ENCODE measurements around the gene GPR68.

The GPR68 gene

DNA sequence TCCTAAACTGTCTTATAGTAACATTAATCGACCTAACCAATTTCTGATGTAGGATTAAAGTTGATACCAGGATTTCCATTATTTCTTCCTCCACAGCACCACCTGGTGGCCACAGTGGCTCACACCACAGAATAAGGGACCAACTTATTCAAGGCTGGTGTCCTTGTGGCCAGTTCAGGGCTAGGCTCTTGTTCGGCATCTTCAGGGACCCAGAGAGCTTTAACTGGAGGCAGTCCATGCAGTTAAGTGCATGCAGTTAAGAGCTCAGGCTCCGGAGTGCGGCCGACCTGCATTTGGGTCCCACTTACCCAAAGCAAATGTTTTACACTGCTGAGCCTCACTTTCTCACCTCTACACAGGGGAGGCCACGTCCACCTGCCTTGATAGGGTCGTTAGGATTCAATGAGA lies 42.0 kb upstream of the GPR68 start (continued):
- no peak for TF ChIP-seq KLF7 (tag by site-specific recombination; IDR thresholded peaks at IDR 0.05; ENCODE audit: borderline replicate concordance)

DNA sequence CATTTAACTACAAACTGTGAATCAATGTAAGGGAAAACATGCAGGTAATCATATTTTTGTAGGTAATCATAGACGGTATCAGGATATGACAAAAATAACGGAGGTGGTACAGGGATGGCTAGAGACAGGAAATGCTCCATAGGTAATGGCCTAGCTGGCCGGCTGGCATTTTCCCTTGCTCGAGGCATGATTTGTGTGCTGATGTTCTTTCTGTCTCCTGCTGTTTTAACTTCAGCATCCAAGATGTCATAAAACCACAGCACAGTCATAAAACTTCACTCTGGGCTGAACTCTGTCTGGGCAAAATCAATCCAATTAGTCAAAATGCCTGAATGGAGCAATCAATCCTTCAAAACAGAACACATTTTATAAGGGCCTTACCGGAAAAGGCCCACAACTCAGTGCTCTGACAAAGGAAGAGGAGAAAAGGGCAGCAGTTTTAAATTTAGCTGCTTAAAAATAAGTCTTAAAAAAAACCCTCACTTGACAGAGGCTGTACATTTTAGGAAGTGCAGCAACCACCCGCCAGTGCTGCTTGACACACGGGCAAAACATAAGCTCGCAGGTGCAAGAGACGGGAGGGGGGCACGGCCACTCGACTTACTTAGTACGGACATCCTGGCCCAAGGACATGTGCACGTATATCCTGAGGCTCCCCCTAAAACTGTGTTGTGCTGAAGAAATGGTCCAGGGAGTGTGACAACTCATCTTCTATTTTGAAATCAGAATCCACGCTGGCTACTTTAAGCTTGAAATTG lies 40.5 kb upstream of the GPR68 start:
- POLR2A ChIA-PET = no interaction called here
- CTCF ChIA-PET = interaction anchor here (0.7 to 6.3 kb wide), 9 partner anchors 11 to 518 kb away, joined by 3 to 156 read pairs (median 3); no protein-coding TSS in a partner anchor
- H3K4me1 ChIP-seq (ENCODE audit: control insufficient read depth, insufficient read depth, low read length) = peaks cover 19% of the 10 kb centered on the region
- peak overlapping the region; percentile 76 for H3K27ac ChIP-seq (ENCODE audit: extremely low read depth, low read depth, low read length)
- no peak overlapping the region for H3K4me3 ChIP-seq (ENCODE audit: low read depth, low read length)
- H3K9me3 ChIP-seq (ENCODE audit: control insufficient read depth, insufficient read depth, low read depth, low read length) = no peaks in the 10 kb centered on the region
- peaks cover 5 to 42% of the 10 kb centered on the region in 2 experiments; a peak in 2 of 3 replicates for H3K36me3 ChIP-seq (ENCODE audit: control insufficient read depth in 2 of 2, insufficient read depth in 1 of 2, low read length in 2 of 2)
- TF ChIP-seq, protein P1, sequence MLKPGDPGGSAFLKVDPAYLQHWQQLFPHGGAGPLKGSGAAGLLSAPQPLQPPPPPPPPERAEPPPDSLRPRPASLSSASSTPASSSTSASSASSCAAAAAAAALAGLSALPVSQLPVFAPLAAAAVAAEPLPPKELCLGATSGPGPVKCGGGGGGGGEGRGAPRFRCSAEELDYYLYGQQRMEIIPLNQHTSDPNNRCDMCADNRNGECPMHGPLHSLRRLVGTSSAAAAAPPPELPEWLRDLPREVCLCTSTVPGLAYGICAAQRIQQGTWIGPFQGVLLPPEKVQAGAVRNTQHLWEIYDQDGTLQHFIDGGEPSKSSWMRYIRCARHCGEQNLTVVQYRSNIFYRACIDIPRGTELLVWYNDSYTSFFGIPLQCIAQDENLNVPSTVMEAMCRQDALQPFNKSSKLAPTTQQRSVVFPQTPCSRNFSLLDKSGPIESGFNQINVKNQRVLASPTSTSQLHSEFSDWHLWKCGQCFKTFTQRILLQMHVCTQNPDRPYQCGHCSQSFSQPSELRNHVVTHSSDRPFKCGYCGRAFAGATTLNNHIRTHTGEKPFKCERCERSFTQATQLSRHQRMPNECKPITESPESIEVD (tag by site-specific recombination; IDR thresholded peaks at IDR 0.05) = peak; percentile 100
- peak; percentile 84; the same call in 1 of the 2 replicates for TF ChIP-seq ZNF391 (tag by site-specific recombination; IDR thresholded peaks at IDR 0.05; ENCODE audit: borderline replicate concordance, low read depth)
- TF ChIP-seq ZBTB44 (tag by site-specific recombination; IDR thresholded peaks at IDR 0.05) = peak; percentile 88
- peak; percentile 45; the same call in 1 of the 2 replicates for TF ChIP-seq GLIS1 (tag by site-specific recombination; IDR thresholded peaks at IDR 0.05)
- peak; percentile 100 for TF ChIP-seq FEZF1 (tag by site-specific recombination; IDR thresholded peaks at IDR 0.05)
- TF ChIP-seq ZNF664 (tag by site-specific recombination; IDR thresholded peaks at IDR 0.05) = peak; percentile 42; the same call in 1 of the 2 replicates
- peak; percentile 99 for TF ChIP-seq ZNF843 (tag by site-specific recombination; IDR thresholded peaks at IDR 0.05)
- no peak for TF ChIP-seq ZNF174 (tag by site-specific recombination; IDR thresholded peaks at IDR 0.05)
- TF ChIP-seq ZNF692 (tag by site-specific recombination; IDR thresholded peaks at IDR 0.05) = peak; percentile 70
- peak; percentile 90 for TF ChIP-seq ZIC2 (tag by site-specific recombination; IDR thresholded peaks at IDR 0.05)
- peak; percentile 49; the same call in 1 of the 2 replicates for TF ChIP-seq KLF9 (tag by site-specific recombination; IDR thresholded peaks at IDR 0.05; ENCODE audit: low read depth)
- TF ChIP-seq, protein P2, sequence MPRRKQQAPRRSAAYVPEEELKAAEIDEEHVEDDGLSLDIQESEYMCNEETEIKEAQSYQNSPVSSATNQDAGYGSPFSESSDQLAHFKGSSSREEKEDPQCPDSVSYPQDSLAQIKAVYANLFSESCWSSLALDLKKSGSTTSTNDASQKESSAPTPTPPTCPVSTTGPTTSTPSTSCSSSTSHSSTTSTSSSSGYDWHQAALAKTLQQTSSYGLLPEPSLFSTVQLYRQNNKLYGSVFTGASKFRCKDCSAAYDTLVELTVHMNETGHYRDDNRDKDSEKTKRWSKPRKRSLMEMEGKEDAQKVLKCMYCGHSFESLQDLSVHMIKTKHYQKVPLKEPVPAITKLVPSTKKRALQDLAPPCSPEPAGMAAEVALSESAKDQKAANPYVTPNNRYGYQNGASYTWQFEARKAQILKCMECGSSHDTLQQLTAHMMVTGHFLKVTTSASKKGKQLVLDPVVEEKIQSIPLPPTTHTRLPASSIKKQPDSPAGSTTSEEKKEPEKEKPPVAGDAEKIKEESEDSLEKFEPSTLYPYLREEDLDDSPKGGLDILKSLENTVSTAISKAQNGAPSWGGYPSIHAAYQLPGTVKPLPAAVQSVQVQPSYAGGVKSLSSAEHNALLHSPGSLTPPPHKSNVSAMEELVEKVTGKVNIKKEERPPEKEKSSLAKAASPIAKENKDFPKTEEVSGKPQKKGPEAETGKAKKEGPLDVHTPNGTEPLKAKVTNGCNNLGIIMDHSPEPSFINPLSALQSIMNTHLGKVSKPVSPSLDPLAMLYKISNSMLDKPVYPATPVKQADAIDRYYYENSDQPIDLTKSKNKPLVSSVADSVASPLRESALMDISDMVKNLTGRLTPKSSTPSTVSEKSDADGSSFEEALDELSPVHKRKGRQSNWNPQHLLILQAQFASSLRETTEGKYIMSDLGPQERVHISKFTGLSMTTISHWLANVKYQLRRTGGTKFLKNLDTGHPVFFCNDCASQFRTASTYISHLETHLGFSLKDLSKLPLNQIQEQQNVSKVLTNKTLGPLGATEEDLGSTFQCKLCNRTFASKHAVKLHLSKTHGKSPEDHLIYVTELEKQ (tag by site-specific recombination; IDR thresholded peaks at IDR 0.05; ENCODE audit: borderline replicate concordance) = peak; percentile 99
- TF ChIP-seq OSR2 (tag by site-specific recombination; IDR thresholded peaks at IDR 0.05) = peak; percentile 95
- TF ChIP-seq ZNF341 (tag by site-specific recombination; IDR thresholded peaks at IDR 0.05; ENCODE audit: low read depth) = peak; percentile 34
- no peak for TF ChIP-seq GLIS2 (tag by site-specific recombination; IDR thresholded peaks at IDR 0.05)
- TF ChIP-seq YY1 (tag by site-specific recombination; IDR thresholded peaks at IDR 0.05) = peak; percentile 60; the same call in 1 of the 2 replicates
- no peak for TF ChIP-seq ZNF157 (tag by site-specific recombination; IDR thresholded peaks at IDR 0.05)
- no peak for TF ChIP-seq ZNF423 (tag by site-specific recombination; IDR thresholded peaks at IDR 0.05)
- TF ChIP-seq ZNF639 (tag by site-specific recombination; IDR thresholded peaks at IDR 0.05) = peak; percentile 85
- TF ChIP-seq, protein P3, sequence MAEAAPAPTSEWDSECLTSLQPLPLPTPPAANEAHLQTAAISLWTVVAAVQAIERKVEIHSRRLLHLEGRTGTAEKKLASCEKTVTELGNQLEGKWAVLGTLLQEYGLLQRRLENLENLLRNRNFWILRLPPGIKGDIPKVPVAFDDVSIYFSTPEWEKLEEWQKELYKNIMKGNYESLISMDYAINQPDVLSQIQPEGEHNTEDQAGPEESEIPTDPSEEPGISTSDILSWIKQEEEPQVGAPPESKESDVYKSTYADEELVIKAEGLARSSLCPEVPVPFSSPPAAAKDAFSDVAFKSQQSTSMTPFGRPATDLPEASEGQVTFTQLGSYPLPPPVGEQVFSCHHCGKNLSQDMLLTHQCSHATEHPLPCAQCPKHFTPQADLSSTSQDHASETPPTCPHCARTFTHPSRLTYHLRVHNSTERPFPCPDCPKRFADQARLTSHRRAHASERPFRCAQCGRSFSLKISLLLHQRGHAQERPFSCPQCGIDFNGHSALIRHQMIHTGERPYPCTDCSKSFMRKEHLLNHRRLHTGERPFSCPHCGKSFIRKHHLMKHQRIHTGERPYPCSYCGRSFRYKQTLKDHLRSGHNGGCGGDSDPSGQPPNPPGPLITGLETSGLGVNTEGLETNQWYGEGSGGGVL (tag by site-specific recombination; IDR thresholded peaks at IDR 0.05) = no peak
- TF ChIP-seq IKZF3 (tag by site-specific recombination; IDR thresholded peaks at IDR 0.05) = peak; percentile 97
- TF ChIP-seq ZNF2 (tag by site-specific recombination; IDR thresholded peaks at IDR 0.05) = peak; percentile 67
- TF ChIP-seq SETDB1 (IDR thresholded peaks at IDR 0.05; ENCODE audit: insufficient read length, low read length) = no peak
